ENCODE measurements around the gene UCN3.
"Not testable (repeated sequence)": the region's sequence is repeated elsewhere in the genome, so short reads cannot be mapped to it uniquely, and the experiment has no call there.

Gene UCN3

GRCh38 chr10:5404208-5405041 is 39.7 kb downstream of the UCN3 start, which contains the start of gene TUBAL3:
TUBAL3 (minus strand) TSS chr10:5404828; CDS start chr10:5404792, 36 bp downstream.
- no peak for DNase-seq
- Histone ChIP-seq H3K36me3 (replicated peaks) (no peaks in the 10 kb centered on the region), H3K4me3 (ENCODE audit: low read depth, low read length) (no peak within 1 kb of the TSS), H3K27me3 (replicated peaks) (no peaks in the 10 kb centered on the region), H3K27ac (no peak within 1 kb of the TSS)
- in situ Hi-C loops (cut with HindIII; ENCODE audit: low pct_ligation_motif_present, low sequenced_read_pairs): no loop called here
- TF ChIP-seq, protein P1, sequence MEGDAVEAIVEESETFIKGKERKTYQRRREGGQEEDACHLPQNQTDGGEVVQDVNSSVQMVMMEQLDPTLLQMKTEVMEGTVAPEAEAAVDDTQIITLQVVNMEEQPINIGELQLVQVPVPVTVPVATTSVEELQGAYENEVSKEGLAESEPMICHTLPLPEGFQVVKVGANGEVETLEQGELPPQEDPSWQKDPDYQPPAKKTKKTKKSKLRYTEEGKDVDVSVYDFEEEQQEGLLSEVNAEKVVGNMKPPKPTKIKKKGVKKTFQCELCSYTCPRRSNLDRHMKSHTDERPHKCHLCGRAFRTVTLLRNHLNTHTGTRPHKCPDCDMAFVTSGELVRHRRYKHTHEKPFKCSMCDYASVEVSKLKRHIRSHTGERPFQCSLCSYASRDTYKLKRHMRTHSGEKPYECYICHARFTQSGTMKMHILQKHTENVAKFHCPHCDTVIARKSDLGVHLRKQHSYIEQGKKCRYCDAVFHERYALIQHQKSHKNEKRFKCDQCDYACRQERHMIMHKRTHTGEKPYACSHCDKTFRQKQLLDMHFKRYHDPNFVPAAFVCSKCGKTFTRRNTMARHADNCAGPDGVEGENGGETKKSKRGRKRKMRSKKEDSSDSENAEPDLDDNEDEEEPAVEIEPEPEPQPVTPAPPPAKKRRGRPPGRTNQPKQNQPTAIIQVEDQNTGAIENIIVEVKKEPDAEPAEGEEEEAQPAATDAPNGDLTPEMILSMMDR (IDR thresholded peaks at IDR 0.05; ENCODE audit: low read depth, low read length, missing control alignments): no peak

GRCh38 chr10:5406918-5407317 is 42.2 kb downstream of the UCN3 start:
- Histone ChIP-seq H3K36me3 (replicated peaks) (no peaks in the 10 kb centered on the region), H3K27me3 (replicated peaks) (no peaks in the 10 kb centered on the region), H3K4me3 (ENCODE audit: low read depth, low read length) (no peak overlapping the region), H3K27ac (no peak overlapping the region)
- DNase-seq: no peak
- in situ Hi-C loops (cut with HindIII; ENCODE audit: low pct_ligation_motif_present, low sequenced_read_pairs): no loop called here
- TF ChIP-seq, protein P1 (IDR thresholded peaks at IDR 0.05; ENCODE audit: low read depth, low read length, missing control alignments): no peak

DNA sequence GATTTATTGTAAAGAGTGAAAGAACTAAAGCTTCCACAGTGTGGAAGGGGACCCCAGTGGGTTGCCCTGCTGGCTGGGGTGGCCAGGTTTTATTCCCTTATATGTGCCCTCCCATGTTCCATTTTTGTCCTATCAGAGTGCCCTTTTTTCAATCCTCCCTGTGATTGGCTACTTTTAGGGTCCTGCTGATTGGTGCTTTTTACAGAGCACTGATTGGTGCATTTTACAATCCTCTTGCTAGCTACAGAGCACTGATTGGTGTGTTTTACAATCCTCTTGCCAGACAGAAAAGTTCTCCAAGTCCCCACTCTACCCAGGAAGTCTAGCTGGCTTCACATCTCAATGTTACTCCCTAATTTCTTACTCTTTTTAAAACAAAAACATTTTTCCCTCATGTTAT is 46.0 kb downstream of the UCN3 start:
- in situ Hi-C loops (cut with HindIII; ENCODE audit: low pct_ligation_motif_present, low sequenced_read_pairs); H3K27me3 ChIP-seq (replicated peaks); H3K36me3 ChIP-seq (replicated peaks): not testable (repeated sequence)

DNA sequence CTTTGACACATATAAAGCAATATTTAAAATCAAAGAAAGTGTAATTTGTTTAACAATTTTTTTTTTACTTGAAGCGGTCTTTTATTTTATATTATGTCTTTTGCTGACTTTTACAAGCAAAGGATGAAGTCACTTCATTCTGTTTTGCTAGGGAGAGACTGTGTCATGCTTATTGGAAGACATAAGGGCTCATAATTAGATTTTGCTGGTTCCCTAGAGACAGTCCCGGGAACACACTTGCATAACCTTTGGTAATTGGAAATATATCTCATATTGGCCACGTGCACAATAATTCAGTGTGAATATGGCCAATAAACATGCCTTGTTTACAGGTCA is 47.1 kb downstream of the UCN3 start:
- H3K27ac ChIP-seq: no peak overlapping the region
- H3K36me3 ChIP-seq (replicated peaks): no peaks in the 10 kb centered on the region
- H3K27me3 ChIP-seq (replicated peaks): no peaks in the 10 kb centered on the region
- TF ChIP-seq, protein P1 (IDR thresholded peaks at IDR 0.05; ENCODE audit: low read depth, low read length, missing control alignments): no peak
- H3K4me3 ChIP-seq (ENCODE audit: low read depth, low read length): peak overlapping the region; percentile 70
- no peak for DNase-seq
- in situ Hi-C loops (cut with HindIII; ENCODE audit: low pct_ligation_motif_present, low sequenced_read_pairs): no loop called here

More for the DNA sequence above, 46.0 kb downstream of the UCN3 start:
- H3K27ac ChIP-seq; H3K4me3 ChIP-seq (ENCODE audit: low read depth, low read length); DNase-seq: not testable (repeated sequence)

DNA sequence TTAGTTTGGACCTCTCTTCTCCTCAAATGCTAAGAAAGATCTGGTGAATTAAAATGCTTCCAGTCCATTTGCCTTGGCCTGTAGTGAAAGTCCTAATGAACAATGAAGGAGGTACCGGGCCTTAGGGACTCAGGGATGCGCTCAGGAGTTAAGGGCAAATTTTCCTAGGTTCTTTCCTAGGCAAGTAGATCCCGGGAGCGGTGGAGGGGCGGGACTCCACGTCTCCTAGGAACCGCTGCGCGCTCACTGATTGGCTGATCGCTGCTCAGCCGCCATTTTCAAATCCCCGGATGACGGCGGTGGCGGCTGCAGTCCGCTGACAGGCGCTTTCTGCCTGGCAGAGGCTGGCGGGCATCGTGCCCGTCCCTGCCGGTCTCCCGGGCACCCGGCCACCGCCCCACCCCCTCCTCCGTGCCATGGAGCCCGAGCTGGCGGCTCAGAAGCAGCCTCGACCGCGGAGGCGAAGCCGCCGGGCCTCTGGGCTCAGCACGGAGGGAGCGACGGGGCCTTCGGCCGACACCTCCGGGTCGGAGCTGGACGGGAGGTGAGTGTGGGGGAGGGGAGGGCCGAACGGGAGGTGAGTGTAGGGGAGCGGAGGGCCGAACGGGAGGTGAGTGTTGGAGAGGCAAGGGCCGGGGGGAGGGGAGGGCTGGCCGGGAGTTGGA is 47.6 kb downstream of the UCN3 start, which contains the start of gene NET1:
Gene NET1 (plus strand): TSS at position 281 of the 665 bp plus-strand sequence. CDS start 136 bp downstream, at position 417.
- in situ Hi-C loops (cut with HindIII; ENCODE audit: low pct_ligation_motif_present, low sequenced_read_pairs): no loop called here
- peak within 1 kb of the TSS; percentile 70 for H3K4me3 ChIP-seq (ENCODE audit: low read depth, low read length)

More for the DNA sequence above, 47.6 kb downstream of the UCN3 start, which contains the start of gene NET1:
- H3K36me3 ChIP-seq (replicated peaks): no peaks in the 10 kb centered on the region
- H3K27me3 ChIP-seq (replicated peaks): no peaks in the 10 kb centered on the region
- H3K27ac ChIP-seq: peak within 1 kb of the TSS; percentile 48
- peak; percentile 83 for DNase-seq
- TF ChIP-seq, protein P1 (IDR thresholded peaks at IDR 0.05; ENCODE audit: low read depth, low read length, missing control alignments): no peak
